ENCODE measurements around the gene LINC01488.

- TF ChIP-seq CTCF (IDR thresholded peaks at IDR 0.05 in 2 of 3, conservative IDR thresholded peaks at IDR 0.05 in 1 of 3; ENCODE audit: insufficient read depth in 2 of 3, low read depth in 1 of 3, low read length in 3 of 3) (no peak), FOS (IDR thresholded peaks at IDR 0.05; ENCODE audit: extremely low read depth, insufficient read length) (no peak), TARDBP (IDR thresholded peaks at IDR 0.05) (no peak), SIN3A (IDR thresholded peaks at IDR 0.05; ENCODE audit: borderline replicate concordance in 2 of 2, control insufficient read depth in 1 of 2, low read depth in 2 of 2, low read length in 2 of 2) (no peak), ZNF408 (CRISPR knock-in tag; IDR thresholded peaks at IDR 0.05; ENCODE audit: low read depth) (no peak), MYBL2 (IDR thresholded peaks at IDR 0.05; ENCODE audit: low read depth) (no peak), MYBL2 (CRISPR knock-in tag; IDR thresholded peaks at IDR 0.05; ENCODE audit: borderline replicate concordance) (no peak), FOXP4 (CRISPR knock-in tag; IDR thresholded peaks at IDR 0.05; ENCODE audit: borderline replicate concordance) (no peak)
These were observed 44.3 kb downstream of the LINC01488 start for GRCh38 chr11:69525516-69526452.

Measured in K562 (cell line).